IMR-90 (cell line): ENCODE data around the gene DHRS3.

Experiments
- BHLHE40 ChIP-seq: fragments of 150-350 bp; IDR thresholded peaks from 2 replicates; pipeline ENCODE4 v1.6.1; 2016; ENCODE audit warnings: mild to moderate bottlenecking, low read depth, low read length
- CEBPB ChIP-seq: IDR thresholded peaks from 2 replicates; pipeline ENCODE4 v1.6.1; 2012; ENCODE audit warnings: low read depth, low read length, improper control_type of control experiment
- CHD1 ChIP-seq: IDR thresholded peaks from 2 replicates; pipeline ENCODE4 v1.6.1; 2012; ENCODE audit warnings: low read depth, low read length, improper control_type of control experiment
- MAZ ChIP-seq: IDR thresholded peaks from 2 replicates; pipeline ENCODE4 v1.6.1; 2012; ENCODE audit warnings: low read depth, mild to moderate bottlenecking, low read length, improper control_type of control experiment, moderate library complexity, borderline replicate concordance
- MXI1 ChIP-seq: IDR thresholded peaks from 2 replicates; pipeline ENCODE4 v1.6.1; 2012; ENCODE audit warnings: low read depth, mild to moderate bottlenecking, low read length, moderate library complexity, borderline replicate concordance
- POLR2A ChIP-seq: IDR thresholded peaks from 2 replicates; pipeline ENCODE4 v1.6.1; 2012; ENCODE audit warnings: mild to moderate bottlenecking, low read depth, low read length
- RAD21 ChIP-seq: IDR thresholded peaks from 2 replicates; pipeline ENCODE4 v1.6.1; 2012; ENCODE audit warnings: low read length, improper control_type of control experiment
- RFX5 ChIP-seq: IDR thresholded peaks from 2 replicates; pipeline ENCODE4 v1.8.0; 2012; ENCODE audit warnings: low read depth, mild to moderate bottlenecking, low read length, moderate library complexity
- SMC3 ChIP-seq: fragments of 150-350 bp; IDR thresholded peaks from 2 replicates; pipeline ENCODE4 v1.6.1; 2016; ENCODE audit warnings: low read depth, mild to moderate bottlenecking, antibody characterized with exemption, low read length, moderate library complexity
- TF ChIP-seq, protein P1 (sequence below): conservative IDR thresholded peaks from 2 replicates; pipeline ENCODE4 v1.5.1; 2012; ENCODE audit warnings: mild to moderate bottlenecking, low read depth, low read length, improper control_type of control experiment
- TF ChIP-seq, protein P2 (sequence below): fragments of 150-350 bp; IDR thresholded peaks from 2 replicates; pipeline ENCODE4 v1.6.1; 2016; ENCODE audit warnings: low read depth, mild to moderate bottlenecking, low read length, moderate library complexity, borderline replicate concordance

DNA sequence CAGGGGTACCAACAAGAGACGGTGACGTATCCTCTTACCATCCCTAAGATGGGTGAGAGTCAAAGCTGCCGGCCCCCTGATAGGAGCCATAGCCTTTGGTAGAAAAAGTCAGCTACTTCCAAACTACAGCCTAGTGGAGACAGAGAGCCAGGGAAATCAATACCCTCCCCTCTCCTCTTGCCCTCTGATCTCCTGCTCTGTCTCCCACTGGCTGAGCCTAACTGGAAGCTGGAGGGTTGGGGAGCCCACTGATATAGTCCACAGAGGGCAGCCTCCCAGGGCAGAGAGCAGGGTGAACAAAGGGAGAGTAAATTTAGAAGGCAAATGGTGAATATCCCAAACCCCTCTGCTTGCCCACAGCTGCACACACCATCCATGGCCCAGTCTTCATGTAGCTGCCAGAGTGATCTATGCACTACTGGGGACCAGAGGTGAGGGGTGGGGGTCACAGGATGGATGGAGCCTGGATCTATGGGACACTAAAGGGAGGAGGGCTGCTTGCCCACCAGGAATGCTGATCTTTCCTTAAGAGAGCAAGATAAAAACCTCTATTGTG, 80.0 kb downstream of the DHRS3 start:
- TF ChIP-seq RAD21 (no peak), MXI1 (no peak), POLR2A (no peak), SMC3 (no peak), MAZ (no peak), BHLHE40 (no peak), CEBPB (no peak), RFX5 (no peak), CHD1 (no peak)
- TF ChIP-seq, protein P1, sequence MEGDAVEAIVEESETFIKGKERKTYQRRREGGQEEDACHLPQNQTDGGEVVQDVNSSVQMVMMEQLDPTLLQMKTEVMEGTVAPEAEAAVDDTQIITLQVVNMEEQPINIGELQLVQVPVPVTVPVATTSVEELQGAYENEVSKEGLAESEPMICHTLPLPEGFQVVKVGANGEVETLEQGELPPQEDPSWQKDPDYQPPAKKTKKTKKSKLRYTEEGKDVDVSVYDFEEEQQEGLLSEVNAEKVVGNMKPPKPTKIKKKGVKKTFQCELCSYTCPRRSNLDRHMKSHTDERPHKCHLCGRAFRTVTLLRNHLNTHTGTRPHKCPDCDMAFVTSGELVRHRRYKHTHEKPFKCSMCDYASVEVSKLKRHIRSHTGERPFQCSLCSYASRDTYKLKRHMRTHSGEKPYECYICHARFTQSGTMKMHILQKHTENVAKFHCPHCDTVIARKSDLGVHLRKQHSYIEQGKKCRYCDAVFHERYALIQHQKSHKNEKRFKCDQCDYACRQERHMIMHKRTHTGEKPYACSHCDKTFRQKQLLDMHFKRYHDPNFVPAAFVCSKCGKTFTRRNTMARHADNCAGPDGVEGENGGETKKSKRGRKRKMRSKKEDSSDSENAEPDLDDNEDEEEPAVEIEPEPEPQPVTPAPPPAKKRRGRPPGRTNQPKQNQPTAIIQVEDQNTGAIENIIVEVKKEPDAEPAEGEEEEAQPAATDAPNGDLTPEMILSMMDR, result no peak
- TF ChIP-seq, protein P2, sequence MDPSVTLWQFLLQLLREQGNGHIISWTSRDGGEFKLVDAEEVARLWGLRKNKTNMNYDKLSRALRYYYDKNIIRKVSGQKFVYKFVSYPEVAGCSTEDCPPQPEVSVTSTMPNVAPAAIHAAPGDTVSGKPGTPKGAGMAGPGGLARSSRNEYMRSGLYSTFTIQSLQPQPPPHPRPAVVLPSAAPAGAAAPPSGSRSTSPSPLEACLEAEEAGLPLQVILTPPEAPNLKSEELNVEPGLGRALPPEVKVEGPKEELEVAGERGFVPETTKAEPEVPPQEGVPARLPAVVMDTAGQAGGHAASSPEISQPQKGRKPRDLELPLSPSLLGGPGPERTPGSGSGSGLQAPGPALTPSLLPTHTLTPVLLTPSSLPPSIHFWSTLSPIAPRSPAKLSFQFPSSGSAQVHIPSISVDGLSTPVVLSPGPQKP, result no peak
